ENCODE results near the gene PRSS38.

DNA sequence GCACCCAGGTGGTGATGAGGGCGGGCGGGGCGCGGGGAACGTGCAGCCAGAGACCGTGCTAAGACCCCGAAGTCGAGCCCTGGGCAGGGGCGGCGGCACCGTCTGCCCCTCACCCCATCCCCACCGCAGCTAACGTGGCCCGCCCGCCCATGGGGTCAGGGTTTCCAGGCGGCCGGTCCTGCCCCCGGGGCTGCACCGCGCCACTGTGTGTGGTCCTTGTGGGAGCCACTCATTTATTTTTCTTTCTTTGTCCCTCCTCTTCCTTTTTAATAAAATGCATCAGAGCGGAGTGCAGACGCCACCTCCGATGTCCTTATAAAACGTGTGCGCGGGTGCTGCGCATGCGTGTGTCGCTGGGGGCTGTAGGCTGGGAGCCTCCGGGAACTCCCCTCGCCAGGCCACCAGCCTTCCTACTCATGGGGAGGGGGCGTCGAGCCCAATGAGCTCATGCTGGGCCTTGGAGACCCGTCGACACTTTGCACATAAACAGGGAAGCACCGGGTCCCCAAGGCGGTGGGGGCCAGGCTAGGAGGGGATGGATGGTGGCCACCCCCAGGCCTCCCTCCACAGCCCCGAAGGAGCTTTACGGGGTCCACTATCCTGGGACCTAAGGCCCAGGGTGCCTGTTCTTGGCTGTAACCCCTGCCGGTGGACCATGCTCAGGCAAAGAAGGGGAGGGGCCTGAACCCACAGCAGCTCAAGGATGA, 72.4 kb downstream of the PRSS38 start:
- peak; percentile 44 for TF ChIP-seq POLR2A (IDR thresholded peaks at IDR 0.05)
- no peak for TF ChIP-seq CTCF (IDR thresholded peaks at IDR 0.05)

Measured in prostate gland (tissue), 2 donors.